ENCODE data around the gene ITGB2.

The ITGB2 gene

DNA sequence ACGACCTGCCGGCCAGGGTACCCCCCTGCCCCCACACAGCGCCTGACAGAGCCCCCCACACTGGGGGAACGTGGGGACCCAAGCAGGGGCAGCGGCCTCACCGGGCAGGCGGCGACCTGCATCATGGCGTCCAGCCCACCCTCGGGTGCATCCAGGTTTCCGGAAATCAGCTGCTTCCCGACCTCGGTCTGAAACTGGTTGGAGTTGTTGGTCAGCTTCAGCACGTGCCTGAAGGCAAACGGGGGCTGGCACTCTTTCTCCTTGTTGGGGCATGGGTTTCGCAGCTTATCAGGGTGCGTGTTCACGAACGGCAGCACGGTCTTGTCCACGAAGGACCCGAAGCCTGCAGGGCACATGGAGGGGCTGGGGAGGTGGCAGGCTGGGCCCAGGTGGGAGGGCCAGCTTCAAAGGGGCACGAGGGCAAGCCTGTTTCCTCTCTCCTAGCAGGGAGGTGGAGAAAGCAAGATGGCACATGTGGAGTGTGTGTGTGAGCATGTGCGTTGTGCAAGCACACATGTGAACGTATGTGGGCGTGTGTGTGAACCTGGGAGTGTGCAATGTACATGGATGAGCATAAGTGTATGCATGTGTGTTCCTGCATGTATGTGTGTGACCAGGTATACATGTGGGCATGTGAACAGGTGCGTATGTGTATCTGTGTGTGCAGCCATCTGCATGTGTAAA is 19.2 kb downstream of the ITGB2 start:
- H3K4ac ChIP-seq (ENCODE audit: low read depth, low read length), result no peak overlapping the region
- H3K79me2 ChIP-seq (ENCODE audit: control insufficient read depth, insufficient read depth, low read length, poor library complexity), result no peaks in the 10 kb centered on the region
- no peak overlapping the region for H4K8ac ChIP-seq (ENCODE audit: low read depth, low read length)
- no peaks in the 10 kb centered on the region for H3K27me3 ChIP-seq (ENCODE audit: insufficient read depth, low read length)
- no peaks in the 10 kb centered on the region for H3K79me1 ChIP-seq (ENCODE audit: low read length)
- no peak overlapping the region for H2BK120ac ChIP-seq (ENCODE audit: insufficient read depth, low read length, poor library complexity)
- H2AK5ac ChIP-seq (ENCODE audit: low read length), result no peak overlapping the region
- H2BK12ac ChIP-seq (ENCODE audit: low read length), result no peak overlapping the region
- H3K9me3 ChIP-seq (ENCODE audit: insufficient read depth, low read depth, low read length), result peaks cover 15% of the 10 kb centered on the region
- H3K14ac ChIP-seq (ENCODE audit: low read length), result no peak overlapping the region
- H3K4me2 ChIP-seq (ENCODE audit: low read length), result no peak overlapping the region
- no peak overlapping the region for H3K23ac ChIP-seq (ENCODE audit: low read length)
- H3K27ac ChIP-seq (ENCODE audit: low read depth, low read length), result no peak overlapping the region
- no peak overlapping the region for H4K91ac ChIP-seq (ENCODE audit: low read depth, low read length)
- no peaks in the 10 kb centered on the region for H3K36me3 ChIP-seq (ENCODE audit: control insufficient read depth in 1 of 2, insufficient read depth in 2 of 2, low read length in 2 of 2)
- no CpG with 5 or more reads among the region's 27 CpGs for WGBS (ENCODE audit: extremely low coverage, insufficient coverage, insufficient read length)
- no peak overlapping the region for H3K18ac ChIP-seq (ENCODE audit: low read length)
- no peak overlapping the region for H3K9ac ChIP-seq (ENCODE audit: low read length)
- H2BK5ac ChIP-seq (ENCODE audit: low read depth, low read length, poor library complexity), result no peak overlapping the region
- no peak overlapping the region for H4K12ac ChIP-seq (ENCODE audit: low read depth, low read length)
- H2AFZ ChIP-seq (ENCODE audit: insufficient read depth, low read length, poor library complexity), result no peak overlapping the region
- no peak for DNase-seq
- H3K4me1 ChIP-seq (ENCODE audit: control insufficient read depth in 1 of 2, insufficient read depth in 2 of 2, low read length in 2 of 2), result peaks cover 6% of the 10 kb centered on the region in 2 experiments
- peak overlapping the region; percentile 10 for H3K4me3 ChIP-seq (ENCODE audit: low read depth, low read length)

DNA sequence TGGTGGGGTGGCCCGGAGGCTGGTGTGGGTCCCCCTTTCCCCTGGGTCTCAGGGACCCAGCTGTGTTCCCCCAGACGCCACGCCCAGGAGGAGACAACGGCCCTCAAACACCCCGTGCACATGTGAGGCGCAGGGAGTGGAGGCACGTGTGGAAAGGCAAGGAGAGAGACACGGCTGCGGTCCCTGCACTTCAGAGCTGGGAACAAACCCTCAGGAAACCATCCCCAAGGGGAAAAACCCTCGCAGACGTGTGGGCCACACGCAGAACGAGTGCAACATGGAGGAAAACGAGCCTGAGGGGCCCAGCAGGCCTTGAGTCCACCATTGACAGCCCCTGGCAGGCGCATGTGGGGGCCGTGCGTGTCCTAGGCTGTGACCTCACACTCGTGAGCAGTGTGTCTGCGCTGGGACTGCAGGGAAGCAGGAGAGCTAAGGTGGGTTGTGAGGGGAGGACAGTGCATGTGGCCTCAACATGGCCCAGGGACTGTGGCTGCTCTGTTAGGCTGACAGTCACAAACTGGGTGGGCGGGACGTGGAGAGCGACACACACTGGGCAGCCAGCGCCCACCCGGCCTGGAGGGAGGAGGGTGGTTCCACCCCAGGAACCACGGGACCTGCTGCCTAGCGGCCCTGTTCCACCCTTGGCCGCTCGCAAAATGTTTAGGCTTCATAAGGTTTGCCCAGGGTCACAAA is 20.0 kb downstream of the ITGB2 start:
- H2BK12ac ChIP-seq (ENCODE audit: low read length), result no peak overlapping the region
- no peak overlapping the region for H3K18ac ChIP-seq (ENCODE audit: low read length)
- H3K9ac ChIP-seq (ENCODE audit: low read length), result no peak overlapping the region
- H4K12ac ChIP-seq (ENCODE audit: low read depth, low read length), result no peak overlapping the region
- H3K4ac ChIP-seq (ENCODE audit: low read depth, low read length), result no peak overlapping the region
- peaks cover 6% of the 10 kb centered on the region in 2 experiments for H3K4me1 ChIP-seq (ENCODE audit: control insufficient read depth in 1 of 2, insufficient read depth in 2 of 2, low read length in 2 of 2)
- H3K23ac ChIP-seq (ENCODE audit: low read length), result no peak overlapping the region
- H2AK5ac ChIP-seq (ENCODE audit: low read length), result no peak overlapping the region
- no peak overlapping the region for H4K8ac ChIP-seq (ENCODE audit: low read depth, low read length)
- no peak overlapping the region for H3K4me3 ChIP-seq (ENCODE audit: low read depth, low read length)
- H3K14ac ChIP-seq (ENCODE audit: low read length), result no peak overlapping the region
- no peak overlapping the region for H3K4me2 ChIP-seq (ENCODE audit: low read length)
- no peaks in the 10 kb centered on the region for H3K36me3 ChIP-seq (ENCODE audit: control insufficient read depth in 1 of 2, insufficient read depth in 2 of 2, low read length in 2 of 2)
- H2BK120ac ChIP-seq (ENCODE audit: insufficient read depth, low read length, poor library complexity), result no peak overlapping the region
- no peak overlapping the region for H2AFZ ChIP-seq (ENCODE audit: insufficient read depth, low read length, poor library complexity)
- no peak overlapping the region for H3K27ac ChIP-seq (ENCODE audit: low read depth, low read length)
- no peak overlapping the region for H4K91ac ChIP-seq (ENCODE audit: low read depth, low read length)
- no peak overlapping the region for H2BK5ac ChIP-seq (ENCODE audit: low read depth, low read length, poor library complexity)
- no peak for DNase-seq
- no peaks in the 10 kb centered on the region for H3K79me2 ChIP-seq (ENCODE audit: control insufficient read depth, insufficient read depth, low read length, poor library complexity)
- H3K9me3 ChIP-seq (ENCODE audit: insufficient read depth, low read depth, low read length), result peaks cover 15% of the 10 kb centered on the region
- WGBS (ENCODE audit: extremely low coverage, insufficient coverage, insufficient read length), result no CpG with 5 or more reads among the region's 28 CpGs
- no peaks in the 10 kb centered on the region for H3K79me1 ChIP-seq (ENCODE audit: low read length)
- no peaks in the 10 kb centered on the region for H3K27me3 ChIP-seq (ENCODE audit: insufficient read depth, low read length)

DNA sequence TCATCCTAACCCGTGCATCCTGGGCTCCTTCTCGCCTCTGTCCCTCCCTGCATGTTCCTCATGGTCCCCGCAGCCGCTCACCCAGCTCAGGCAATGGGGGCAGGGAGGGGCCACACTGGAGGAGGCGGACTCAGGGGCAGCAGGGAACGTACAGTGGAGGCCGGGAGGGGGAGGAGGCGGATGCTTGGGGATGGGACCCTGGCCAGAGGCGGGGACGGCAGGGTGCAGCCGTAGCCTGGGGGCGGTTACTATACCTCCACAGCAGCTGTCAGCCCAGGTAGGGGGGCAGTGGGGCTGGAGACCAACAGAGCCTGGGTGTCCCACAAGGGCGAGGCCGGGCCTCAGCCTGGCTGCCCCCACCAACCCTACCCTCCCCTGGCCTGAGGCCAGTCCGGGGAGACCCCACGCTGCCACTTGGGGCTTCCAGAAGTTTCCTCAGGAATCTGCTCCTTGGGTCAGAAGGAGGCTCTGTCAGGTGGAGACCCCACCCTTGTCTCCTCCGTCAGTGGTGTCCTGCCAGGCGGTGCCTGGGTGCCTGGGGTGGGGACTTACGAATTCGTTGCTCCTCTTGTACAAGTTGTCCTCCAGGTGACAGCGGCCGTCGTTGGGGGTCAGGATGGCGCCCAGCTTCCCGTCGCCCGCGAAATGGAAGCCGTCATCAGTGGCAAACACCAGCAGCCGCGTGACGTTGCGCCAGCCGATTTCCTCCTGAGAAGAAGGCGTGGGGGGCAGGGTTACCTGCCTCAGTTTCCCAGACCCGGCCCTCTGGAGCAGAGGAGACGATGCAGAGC is 20.7 kb downstream of the ITGB2 start:
- no peaks in the 10 kb centered on the region for H3K27me3 ChIP-seq (ENCODE audit: insufficient read depth, low read length)
- no peak overlapping the region for H3K4ac ChIP-seq (ENCODE audit: low read depth, low read length)
- peaks cover 6% of the 10 kb centered on the region in 2 experiments for H3K4me1 ChIP-seq (ENCODE audit: control insufficient read depth in 1 of 2, insufficient read depth in 2 of 2, low read length in 2 of 2)
- no peak overlapping the region for H2BK5ac ChIP-seq (ENCODE audit: low read depth, low read length, poor library complexity)
- H3K79me2 ChIP-seq (ENCODE audit: control insufficient read depth, insufficient read depth, low read length, poor library complexity), result no peaks in the 10 kb centered on the region
- H4K8ac ChIP-seq (ENCODE audit: low read depth, low read length), result no peak overlapping the region
- H3K4me3 ChIP-seq (ENCODE audit: low read depth, low read length), result no peak overlapping the region
- no peak overlapping the region for H2BK12ac ChIP-seq (ENCODE audit: low read length)
- no peak overlapping the region for H3K23ac ChIP-seq (ENCODE audit: low read length)
- no peak overlapping the region for H3K27ac ChIP-seq (ENCODE audit: low read depth, low read length)
- H3K18ac ChIP-seq (ENCODE audit: low read length), result no peak overlapping the region
- H3K14ac ChIP-seq (ENCODE audit: low read length), result no peak overlapping the region
- peaks cover 15% of the 10 kb centered on the region for H3K9me3 ChIP-seq (ENCODE audit: insufficient read depth, low read depth, low read length)
- no peak overlapping the region for H3K9ac ChIP-seq (ENCODE audit: low read length)
- no peaks in the 10 kb centered on the region for H3K36me3 ChIP-seq (ENCODE audit: control insufficient read depth in 1 of 2, insufficient read depth in 2 of 2, low read length in 2 of 2)
- no peak overlapping the region for H4K91ac ChIP-seq (ENCODE audit: low read depth, low read length)
- H2BK120ac ChIP-seq (ENCODE audit: insufficient read depth, low read length, poor library complexity), result no peak overlapping the region
- no peak for DNase-seq
- no peak overlapping the region for H4K12ac ChIP-seq (ENCODE audit: low read depth, low read length)
- no peak overlapping the region for H3K4me2 ChIP-seq (ENCODE audit: low read length)
- WGBS (ENCODE audit: extremely low coverage, insufficient coverage, insufficient read length), result no CpG with 5 or more reads among the region's 37 CpGs
- no peaks in the 10 kb centered on the region for H3K79me1 ChIP-seq (ENCODE audit: low read length)
- no peak overlapping the region for H2AK5ac ChIP-seq (ENCODE audit: low read length)
- H2AFZ ChIP-seq (ENCODE audit: insufficient read depth, low read length, poor library complexity), result no peak overlapping the region

DNA sequence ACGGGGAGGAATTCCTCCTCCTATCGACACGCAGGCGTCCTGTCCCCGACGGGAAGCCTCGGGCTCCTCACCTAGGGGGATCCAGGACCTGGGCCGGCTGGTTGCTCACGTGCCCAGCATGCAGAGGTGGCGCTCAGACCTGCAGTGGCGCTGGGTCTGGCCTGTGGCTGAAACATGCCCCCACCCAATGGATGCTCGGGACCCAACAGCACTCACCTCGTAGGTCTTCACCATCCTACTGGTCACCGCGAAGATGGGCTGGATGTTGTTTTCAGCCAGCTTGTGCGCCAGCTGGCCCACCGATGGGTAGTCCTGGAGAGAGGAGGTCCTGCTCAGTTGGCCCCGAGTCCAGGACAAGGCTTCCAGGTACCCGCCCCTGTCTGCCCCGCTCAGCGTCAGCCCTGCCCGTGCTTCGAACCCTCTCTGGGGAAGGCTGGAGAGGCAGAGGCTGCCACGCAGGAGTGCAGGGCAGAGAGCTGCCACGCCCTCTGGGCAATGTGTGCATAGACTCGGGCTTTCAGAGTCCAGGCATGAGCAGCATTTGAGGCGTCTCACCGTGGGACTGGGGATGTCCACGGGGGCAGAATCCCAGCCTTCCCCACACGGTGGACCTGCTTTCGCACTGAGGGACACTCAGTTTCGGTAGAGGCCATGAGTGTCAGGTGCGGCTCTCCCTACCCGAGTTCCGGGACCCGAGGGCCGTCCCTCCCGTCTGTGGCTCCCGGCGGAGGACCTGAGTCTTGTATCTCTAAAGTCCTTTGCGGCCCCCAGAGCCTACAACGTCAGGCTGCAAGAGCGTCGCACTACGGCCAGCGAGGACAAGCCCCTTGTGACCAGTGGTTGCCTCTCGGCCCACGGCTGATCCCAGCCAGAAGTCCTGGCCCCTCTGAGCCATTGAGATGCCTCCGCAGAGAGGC is 21.6 kb downstream of the ITGB2 start:
- Histone ChIP-seq H2AK5ac (ENCODE audit: low read length) (no peak overlapping the region), H3K9me3 (ENCODE audit: insufficient read depth, low read depth, low read length) (peaks cover 11% of the 10 kb centered on the region), H3K18ac (ENCODE audit: low read length) (no peak overlapping the region), H2BK5ac (ENCODE audit: low read depth, low read length, poor library complexity) (no peak overlapping the region), H3K79me1 (ENCODE audit: low read length) (no peaks in the 10 kb centered on the region), H3K79me2 (ENCODE audit: control insufficient read depth, insufficient read depth, low read length, poor library complexity) (no peaks in the 10 kb centered on the region), H3K36me3 (ENCODE audit: control insufficient read depth in 1 of 2, insufficient read depth in 2 of 2, low read length in 2 of 2) (no peaks in the 10 kb centered on the region), H3K4me1 (ENCODE audit: control insufficient read depth in 1 of 2, insufficient read depth in 2 of 2, low read length in 2 of 2) (peaks cover 6% of the 10 kb centered on the region in 2 experiments), H3K4me2 (ENCODE audit: low read length) (no peak overlapping the region), H3K23ac (ENCODE audit: low read length) (no peak overlapping the region), H2BK12ac (ENCODE audit: low read length) (no peak overlapping the region), H3K27ac (ENCODE audit: low read depth, low read length) (no peak overlapping the region), H3K27me3 (ENCODE audit: insufficient read depth, low read length) (no peaks in the 10 kb centered on the region), H3K14ac (ENCODE audit: low read length) (no peak overlapping the region), H2AFZ (ENCODE audit: insufficient read depth, low read length, poor library complexity) (no peak overlapping the region), H3K4me3 (ENCODE audit: low read depth, low read length) (no peak overlapping the region), H3K9ac (ENCODE audit: low read length) (no peak overlapping the region), H2BK120ac (ENCODE audit: insufficient read depth, low read length, poor library complexity) (no peak overlapping the region), H3K4ac (ENCODE audit: low read depth, low read length) (no peak overlapping the region), H4K91ac (ENCODE audit: low read depth, low read length) (no peak overlapping the region), H4K12ac (ENCODE audit: low read depth, low read length) (no peak overlapping the region), H4K8ac (ENCODE audit: low read depth, low read length) (no peak overlapping the region)
- WGBS (ENCODE audit: extremely low coverage, insufficient coverage, insufficient read length), result no CpG with 5 or more reads among the region's 49 CpGs
- DNase-seq, result no peak
